Keratinocyte (primary cell): ENCODE results near the gene SLC22A12.

ENCODE experiments used
- EZH2 ChIP-seq: IDR thresholded peaks from one replicate; pipeline ENCODE4 v1.6.1; 2012; ENCODE audit warnings: inconsistent platforms, mild to moderate bottlenecking, low read length, moderate library complexity
- TF ChIP-seq, protein P1 (sequence below), 3 experiments: IDR thresholded peaks in 1 of 3; conservative IDR thresholded peaks in 1 of 3; optimal IDR thresholded peaks in 1 of 3; 2 replicates in 2 of 3; 3 replicates in 1 of 3; pipeline versions ENCODE3 to v1.5.1; 2011; ENCODE audit warnings: low read length in 3 of 3, mild to moderate bottlenecking in 3 of 3, moderate library complexity in 2 of 3, control low read depth in 1 of 3, inconsistent platforms in 1 of 3; ENCODE audit not compliant: insufficient read depth in 2 of 3; ENCODE audit errors: extremely low read depth in 1 of 3

DNA sequence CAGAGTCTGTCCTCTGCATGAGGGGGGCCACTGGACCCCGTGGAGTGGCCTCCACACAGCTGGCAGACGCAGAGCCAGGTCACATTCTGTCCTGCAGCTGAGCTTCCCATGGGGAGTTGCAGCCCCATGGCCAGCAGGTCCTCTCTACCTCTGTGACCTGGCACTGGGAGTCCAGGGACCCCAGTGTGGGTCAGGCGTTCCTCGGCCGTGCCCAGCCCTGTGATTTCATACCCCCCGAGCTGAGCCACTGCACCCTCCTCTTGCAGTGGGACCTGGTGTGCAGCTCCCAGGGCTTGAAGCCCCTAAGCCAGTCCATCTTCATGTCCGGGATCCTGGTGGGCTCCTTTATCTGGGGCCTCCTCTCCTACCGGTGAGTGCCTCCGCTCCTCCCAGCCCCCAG is 32.2 kb upstream of the SLC22A12 start:
- TF ChIP-seq, protein P1, sequence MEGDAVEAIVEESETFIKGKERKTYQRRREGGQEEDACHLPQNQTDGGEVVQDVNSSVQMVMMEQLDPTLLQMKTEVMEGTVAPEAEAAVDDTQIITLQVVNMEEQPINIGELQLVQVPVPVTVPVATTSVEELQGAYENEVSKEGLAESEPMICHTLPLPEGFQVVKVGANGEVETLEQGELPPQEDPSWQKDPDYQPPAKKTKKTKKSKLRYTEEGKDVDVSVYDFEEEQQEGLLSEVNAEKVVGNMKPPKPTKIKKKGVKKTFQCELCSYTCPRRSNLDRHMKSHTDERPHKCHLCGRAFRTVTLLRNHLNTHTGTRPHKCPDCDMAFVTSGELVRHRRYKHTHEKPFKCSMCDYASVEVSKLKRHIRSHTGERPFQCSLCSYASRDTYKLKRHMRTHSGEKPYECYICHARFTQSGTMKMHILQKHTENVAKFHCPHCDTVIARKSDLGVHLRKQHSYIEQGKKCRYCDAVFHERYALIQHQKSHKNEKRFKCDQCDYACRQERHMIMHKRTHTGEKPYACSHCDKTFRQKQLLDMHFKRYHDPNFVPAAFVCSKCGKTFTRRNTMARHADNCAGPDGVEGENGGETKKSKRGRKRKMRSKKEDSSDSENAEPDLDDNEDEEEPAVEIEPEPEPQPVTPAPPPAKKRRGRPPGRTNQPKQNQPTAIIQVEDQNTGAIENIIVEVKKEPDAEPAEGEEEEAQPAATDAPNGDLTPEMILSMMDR (optimal IDR thresholded peaks at IDR 0.05 in 1 of 3, IDR thresholded peaks at IDR 0.05 in 1 of 3, conservative IDR thresholded peaks at IDR 0.05 in 1 of 3; ENCODE audit: extremely low read depth in 1 of 3, insufficient read depth in 2 of 3, low read length in 3 of 3) = no peak
- no peak for TF ChIP-seq EZH2
